Endothelial cell of umbilical vein (primary cell): Measurements from ENCODE around the gene RAB11FIP3. TPM values are rescaled to one million over a fixed set of nuclear protein-coding genes. Genes with fewer than 3 reads are reported as not detected.

Experiments
- BruUV-seq: library from RNA; stranded (reverse); fragments of 400-500 nt; replicated peaks from 2 replicates; lab custom pipeline; 2021; lab: Mats Ljungman, UMichigan
- CTCF ChIA-PET: fragments of 300-600, 350-600 bp; sonication (Branson Sonifier 250); formaldehyde crosslinking; loops from one replicate; lab custom pipeline; 2021; ENCODE audit warnings: antibody characterized with exemption, inconsistent platforms; lab: Charles Lee
- POLR2A ChIA-PET: fragments of 300-600, 350-600 bp; sonication (Branson Sonifier 250); formaldehyde crosslinking; loops from one replicate; lab custom pipeline; 2021; ENCODE audit warnings: antibody characterized with exemption, inconsistent platforms; lab: Charles Lee
- DNase-seq: peaks from one replicate; pipeline ENCODE4 v3.0.0-alpha.2; 2011; ENCODE audit warnings: low read depth, low spot score
- FAIRE-seq: peaks from 2 replicates; lab custom pipeline; 2011; peaks lifted over from hg19 to GRCh38; lab: Jason Lieb, UNC
- H2AFZ ChIP-seq: 2 replicates; pipeline ENCODE4 v1.6.0; 2012; ENCODE audit warnings: low read depth, low read length, control low read depth, inconsistent platforms
- H3K27ac ChIP-seq: 2 replicates; pipeline ENCODE4 v1.5.1; 2011; ENCODE audit warnings: low read depth, mild to moderate bottlenecking, control low read depth, low read length, moderate library complexity; ENCODE audit not compliant: insufficient read depth
- H3K27me3 ChIP-seq, 2 experiments: 2 replicates each; pipeline versions ENCODE4 v1.6.0 to v1.6.1; 2011; ENCODE audit warnings: low read length in 2 of 2, mixed read lengths in 1 of 2; ENCODE audit not compliant: control insufficient read depth in 2 of 2, insufficient read depth in 2 of 2
- H3K36me3 ChIP-seq, 2 experiments: 2 replicates in 1 of 2; 3 replicates in 1 of 2; pipeline ENCODE4 v1.5.1; 2011; ENCODE audit warnings: low read length in 2 of 2, mild to moderate bottlenecking in 1 of 2, moderate library complexity in 1 of 2; ENCODE audit not compliant: control insufficient read depth in 2 of 2, insufficient read depth in 2 of 2; ENCODE audit errors: extremely low read depth in 1 of 2
- H3K4me1 ChIP-seq: 3 replicates; pipeline ENCODE4 v1.5.1; 2011; ENCODE audit warnings: mild to moderate bottlenecking, low read length; ENCODE audit not compliant: control insufficient read depth, insufficient read depth; ENCODE audit errors: extremely low read depth
- H3K4me2 ChIP-seq: 2 replicates; pipeline ENCODE4 v1.6.1; 2011; ENCODE audit warnings: low read length, control low read depth, mixed read lengths; ENCODE audit not compliant: insufficient read depth
- H3K4me3 ChIP-seq, 3 experiments: fragments of 200-600 bp in 1 of 3; sonication (generic), shearing (Covaris generic) in 1 of 3; replicated peaks in 1 of 3; 2 replicates each; pipeline ENCODE4 v1.5.1; 2011 to 2016; ENCODE audit warnings: control low read depth in 3 of 3, low read length in 3 of 3, mild to moderate bottlenecking in 2 of 3, inconsistent platforms in 1 of 3, low read depth in 1 of 3, moderate library complexity in 1 of 3; ENCODE audit not compliant: insufficient read depth in 1 of 3
- H3K79me2 ChIP-seq: 2 replicates; pipeline ENCODE4 v1.6.0; 2012; ENCODE audit warnings: low read length, inconsistent platforms; ENCODE audit not compliant: control insufficient read depth, insufficient read depth
- H3K9ac ChIP-seq: replicated peaks from 2 replicates; pipeline ENCODE3; 2011; ENCODE audit warnings: low read length, control low read depth; ENCODE audit not compliant: insufficient read depth; ENCODE audit errors: extremely low read depth
- H3K9me1 ChIP-seq: replicated peaks from 3 replicates; pipeline ENCODE4 v1.6.0; 2011; ENCODE audit warnings: mild to moderate bottlenecking, low read length; ENCODE audit not compliant: control insufficient read depth, insufficient read depth; ENCODE audit errors: extremely low read depth
- H3K9me3 ChIP-seq: replicated peaks from 2 replicates; pipeline ENCODE4 v1.5.1; 2012; ENCODE audit warnings: low read length, inconsistent platforms; ENCODE audit not compliant: control insufficient read depth, insufficient read depth
- H4K20me1 ChIP-seq: replicated peaks from 2 replicates; pipeline ENCODE3; 2011; ENCODE audit warnings: mild to moderate bottlenecking, low read length; ENCODE audit not compliant: control insufficient read depth, insufficient read depth; ENCODE audit errors: extremely low read depth
- EZH2 ChIP-seq: IDR thresholded peaks from 2 replicates; pipeline ENCODE4 v1.6.1; 2012; ENCODE audit warnings: borderline replicate concordance, low read depth, mild to moderate bottlenecking, moderate library complexity, low read length, inconsistent platforms; ENCODE audit not compliant: severe bottlenecking
- FOS ChIP-seq: IDR thresholded peaks from 2 replicates; pipeline ENCODE4 v1.6.1; 2011; ENCODE audit warnings: mild to moderate bottlenecking, low read length, moderate library complexity, borderline replicate concordance; ENCODE audit not compliant: insufficient read depth
- GATA2 ChIP-seq: IDR thresholded peaks from 2 replicates; pipeline ENCODE4 v1.7.0; 2011; ENCODE audit warnings: low read depth, mild to moderate bottlenecking, moderate library complexity, mixed read lengths, low read length; ENCODE audit not compliant: insufficient read length, insufficient read depth
- JUN ChIP-seq: IDR thresholded peaks from 2 replicates; pipeline ENCODE4 v1.6.1; 2011; ENCODE audit warnings: borderline replicate concordance, low read depth; ENCODE audit not compliant: insufficient read length, insufficient read depth
- MYC ChIP-seq: IDR thresholded peaks from one replicate; pipeline ENCODE4 v1.6.1; 2011; ENCODE audit warnings: mild to moderate bottlenecking, low read depth, low read length
- POLR2A ChIP-seq: IDR thresholded peaks from 2 replicates; pipeline ENCODE4 v1.6.1; 2012; ENCODE audit warnings: low read depth, mild to moderate bottlenecking, control low read depth, low read length
- POLR2AphosphoS5 ChIP-seq: IDR thresholded peaks from 2 replicates; pipeline ENCODE4 v1.6.1; 2012; ENCODE audit warnings: low read depth, mild to moderate bottlenecking, control low read depth, low read length, moderate library complexity; ENCODE audit not compliant: insufficient read depth
- dilution Hi-C: fragments of 300-500 bp; cut with MboI; formaldehyde crosslinking; loops from one replicate; pipeline ENCODE4 v1.15.0; 2019; ENCODE audit warnings: low sequenced_read_pairs; ENCODE audit not compliant: extremely low pct_ligation_motif_present
- intact Hi-C: fragments of 100-400 bp; cut with micrococcal nuclease; formaldehyde crosslinking; loops from one replicate; pipeline ENCODE4 v1.10.0; 2022
- polyA plus RNA-seq, 4 experiments: library from polyadenylated mRNA; depleted of rRNA in 3 of 4; stranded (reverse) in 3 of 4; unstranded in 1 of 4; fragments of >200 nt; gene quantifications; 2 replicates each; pipeline versions ENCODE4 v1.2.1 to v1.2.3, GENCODE V29; 2011 to 2012; ENCODE audit warnings: missing spikeins in 1 of 4
- total RNA-seq: library from RNA; stranded (reverse); gene quantifications from 2 replicates; pipeline ENCODE4 v1.2.3, GENCODE V29; 2021
- TF ChIP-seq, protein P1 (sequence below), 2 donors: IDR thresholded peaks; 1 replicate in 1 of 2; 2 replicates in 1 of 2; pipeline ENCODE4 v1.5.1; 2011; ENCODE audit warnings: low read length in 2 of 2, mild to moderate bottlenecking in 2 of 2, moderate library complexity in 2 of 2, control low read depth in 1 of 2, inconsistent platforms in 1 of 2, low read depth in 1 of 2; ENCODE audit not compliant: insufficient read depth in 1 of 2; ENCODE audit errors: extremely low read depth in 1 of 2
- TF ChIP-seq, protein P2 (sequence below): IDR thresholded peaks from 2 replicates; pipeline ENCODE4 v1.6.1; 2011; ENCODE audit not compliant: insufficient read depth, insufficient read length

Gene RAB11FIP3
- total and polyA plus RNA-seq, 2 donors (not counting 3 experiments of a cell fraction or from before 2014, with no cell fraction given), result 20.5 to 75.9 TPM

DNA sequence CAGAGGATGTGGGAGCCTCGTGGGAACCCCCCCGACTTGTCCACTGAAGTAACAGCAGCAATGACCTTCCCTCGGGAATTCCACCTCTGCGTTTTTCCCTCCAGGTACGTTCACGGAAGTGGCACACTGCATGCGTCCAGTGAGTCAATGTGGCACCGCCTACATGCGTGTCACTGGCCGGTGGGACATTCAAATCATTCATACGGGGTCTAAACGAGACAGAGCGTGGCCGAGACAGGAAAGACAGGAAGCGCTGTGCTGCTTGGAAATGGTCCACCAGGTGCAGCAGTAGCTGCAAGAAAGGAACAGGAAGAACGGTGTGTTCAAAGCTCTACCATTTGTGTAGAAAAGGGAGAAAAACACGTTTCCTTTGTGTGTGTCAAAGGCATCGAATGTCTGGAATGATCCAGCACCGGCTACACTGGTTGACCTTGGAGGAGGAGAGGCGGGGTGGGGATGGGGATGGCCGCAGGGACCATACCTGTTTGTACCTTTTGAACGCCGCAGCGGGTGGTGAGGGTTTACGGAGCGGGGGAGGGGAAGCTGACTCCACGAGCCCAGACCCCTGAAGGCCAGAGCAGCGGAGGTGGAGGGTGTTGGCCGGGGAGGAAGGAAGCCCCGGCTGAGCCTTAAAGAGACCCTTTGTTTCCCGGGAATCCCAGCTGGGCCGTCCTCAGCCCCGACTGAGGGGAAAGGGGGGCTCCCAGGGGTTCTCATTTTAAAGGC lies 42.0 kb upstream of the RAB11FIP3 start:
- CTCF ChIA-PET, result interaction anchor here (1.2 to 1.9 kb wide), 2 partner anchors 8 to 104 kb away, joined by 6 to 7 read pairs; no protein-coding TSS in a partner anchor
- TF ChIP-seq GATA2, result no peak
- dilution Hi-C loops (no loop called here), intact Hi-C loops (loop anchor here (1.0 kb wide), 1 partner anchor 13 kb away; no protein-coding TSS in a partner anchor)
- Histone ChIP-seq H2AFZ (peak overlapping the region; percentile 1), H3K9me3 (no peaks in the 10 kb centered on the region), H3K36me3 (peaks cover 0 to 2% of the 10 kb centered on the region in 2 experiments), H3K27ac (peak overlapping the region; percentile 64), H3K4me3 (peak overlapping the region in 2 of 3 experiments; percentile 12 to 93), H3K9ac (no peak overlapping the region), H4K20me1 (no peaks in the 10 kb centered on the region), H3K9me1 (no peaks in the 10 kb centered on the region), H3K4me2 (peak overlapping the region; percentile 89), H3K27me3 (no peaks in the 10 kb centered on the region), H3K79me2 (peaks cover 24% of the 10 kb centered on the region), H3K4me1 (peaks cover 20% of the 10 kb centered on the region)
- no TSS peak for BruUV-seq
- FAIRE-seq (peak; percentile 67), DNase-seq (peak; percentile 31)
- POLR2A ChIA-PET, result no interaction called here

DNA sequence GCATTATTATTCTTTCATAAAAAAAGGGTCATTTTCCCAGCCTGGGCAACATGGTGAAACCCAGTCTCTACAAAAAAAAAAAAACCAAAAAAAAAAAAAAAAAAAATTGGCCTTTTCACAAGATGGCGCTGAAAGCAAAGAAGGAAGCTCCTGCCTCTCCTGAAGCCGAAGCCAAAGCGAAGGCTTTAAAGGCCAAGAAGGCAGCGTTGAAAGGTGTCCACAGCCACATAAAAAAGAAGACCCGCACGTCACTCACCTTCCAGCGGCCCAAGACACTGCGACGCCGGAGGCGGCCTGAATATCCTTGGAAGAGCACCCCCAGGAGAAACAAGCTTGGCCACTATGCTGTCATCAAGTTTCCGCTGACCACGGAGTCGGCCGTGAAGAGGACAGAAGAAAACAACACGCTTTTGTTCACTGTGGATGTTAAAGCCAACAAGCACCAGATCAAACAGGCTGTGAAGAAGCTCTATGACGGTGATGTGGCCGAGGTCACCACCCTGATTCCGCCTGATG lies 38.8 kb upstream of the RAB11FIP3 start:
- Histone ChIP-seq H4K20me1 (no peaks in the 10 kb centered on the region), H3K27me3 (no peaks in the 10 kb centered on the region), H3K9ac (no peak overlapping the region), H3K36me3 (no peaks in the 10 kb centered on the region), H3K27ac (no peak overlapping the region), H3K4me1 (peaks cover 20% of the 10 kb centered on the region), H2AFZ (no peak overlapping the region), H3K9me3 (no peaks in the 10 kb centered on the region), H3K79me2 (no peaks in the 10 kb centered on the region), H3K4me3 (no peak overlapping the region), H3K9me1 (no peaks in the 10 kb centered on the region), H3K4me2 (no peak overlapping the region)
- FAIRE-seq (no peak), DNase-seq (no peak)
- CTCF ChIA-PET, result interaction anchor here (0.7 to 1.8 kb wide), 4 partner anchors 9 to 109 kb away, joined by 4 to 10 read pairs (median 6); no protein-coding TSS in a partner anchor
- no TSS peak for BruUV-seq
- TF ChIP-seq JUN (no peak), POLR2AphosphoS5 (no peak), POLR2A (no peak), EZH2 (no peak), MYC (no peak), FOS (no peak), GATA2 (no peak)
- TF ChIP-seq, protein P1, sequence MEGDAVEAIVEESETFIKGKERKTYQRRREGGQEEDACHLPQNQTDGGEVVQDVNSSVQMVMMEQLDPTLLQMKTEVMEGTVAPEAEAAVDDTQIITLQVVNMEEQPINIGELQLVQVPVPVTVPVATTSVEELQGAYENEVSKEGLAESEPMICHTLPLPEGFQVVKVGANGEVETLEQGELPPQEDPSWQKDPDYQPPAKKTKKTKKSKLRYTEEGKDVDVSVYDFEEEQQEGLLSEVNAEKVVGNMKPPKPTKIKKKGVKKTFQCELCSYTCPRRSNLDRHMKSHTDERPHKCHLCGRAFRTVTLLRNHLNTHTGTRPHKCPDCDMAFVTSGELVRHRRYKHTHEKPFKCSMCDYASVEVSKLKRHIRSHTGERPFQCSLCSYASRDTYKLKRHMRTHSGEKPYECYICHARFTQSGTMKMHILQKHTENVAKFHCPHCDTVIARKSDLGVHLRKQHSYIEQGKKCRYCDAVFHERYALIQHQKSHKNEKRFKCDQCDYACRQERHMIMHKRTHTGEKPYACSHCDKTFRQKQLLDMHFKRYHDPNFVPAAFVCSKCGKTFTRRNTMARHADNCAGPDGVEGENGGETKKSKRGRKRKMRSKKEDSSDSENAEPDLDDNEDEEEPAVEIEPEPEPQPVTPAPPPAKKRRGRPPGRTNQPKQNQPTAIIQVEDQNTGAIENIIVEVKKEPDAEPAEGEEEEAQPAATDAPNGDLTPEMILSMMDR (IDR thresholded peaks at IDR 0.05; ENCODE audit: extremely low read depth in 1 of 2, insufficient read depth in 1 of 2, low read depth in 1 of 2, low read length in 2 of 2), result no peak
- TF ChIP-seq, protein P2, sequence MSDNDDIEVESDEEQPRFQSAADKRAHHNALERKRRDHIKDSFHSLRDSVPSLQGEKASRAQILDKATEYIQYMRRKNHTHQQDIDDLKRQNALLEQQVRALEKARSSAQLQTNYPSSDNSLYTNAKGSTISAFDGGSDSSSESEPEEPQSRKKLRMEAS, result no peak
- intact Hi-C loops (no loop called here), dilution Hi-C loops (no loop called here)
- POLR2A ChIA-PET, result interaction anchor here (0.6 to 0.7 kb wide), 2 partner anchors 10 to 180 kb away, joined by 3 read pairs; partner anchors contain the start of gene NHLRC4
